GM18499 (cell line): ENCODE measurements around the gene TIAM1.

Experiments used
- ATAC-seq: cut with Tn5 transposase; IDR thresholded peaks from one replicate; pipeline ENCODE4 v1.9.1; 2021; ENCODE audit warnings: moderate number of reproducible peaks; ENCODE audit not compliant: insufficient read depth, unreplicated experiment

TIAM1 gene

GRCh38 chr21:31107176-31107785, 236.8 kb downstream of the TIAM1 start:
- ATAC-seq, result no peak

DNA sequence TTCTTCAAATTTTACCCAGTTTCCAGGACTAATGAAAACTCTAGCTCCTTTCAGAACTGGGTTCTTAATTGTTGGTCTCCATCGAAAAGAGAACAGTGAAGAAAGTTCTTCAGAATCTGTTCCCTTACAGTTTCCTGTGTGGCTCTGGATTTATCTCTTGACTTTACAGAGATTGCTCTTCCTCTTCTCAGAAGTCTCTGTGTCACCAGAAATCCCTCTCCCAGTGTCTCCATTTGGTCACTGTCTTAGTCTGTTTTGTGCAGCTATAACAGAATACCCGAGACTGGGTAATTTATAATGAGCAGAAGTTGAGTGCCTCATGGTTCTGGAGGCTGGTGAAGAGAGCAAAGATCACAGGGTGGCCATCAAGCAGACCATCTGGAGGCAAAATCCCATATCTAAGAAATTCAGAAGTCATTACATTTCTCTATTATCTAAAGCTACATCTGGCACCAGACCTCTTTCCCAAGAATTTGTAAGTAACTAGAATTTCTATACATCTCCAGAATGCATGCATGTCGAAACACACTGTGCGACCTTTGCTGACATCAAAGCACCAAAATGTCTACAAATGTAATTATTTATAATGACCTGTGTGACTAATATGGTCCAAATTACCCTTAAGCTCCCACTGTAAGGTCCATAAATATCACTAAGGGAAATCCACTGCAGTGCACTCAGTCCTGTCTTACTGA, 240.3 kb downstream of the TIAM1 start:
- no peak for ATAC-seq

DNA sequence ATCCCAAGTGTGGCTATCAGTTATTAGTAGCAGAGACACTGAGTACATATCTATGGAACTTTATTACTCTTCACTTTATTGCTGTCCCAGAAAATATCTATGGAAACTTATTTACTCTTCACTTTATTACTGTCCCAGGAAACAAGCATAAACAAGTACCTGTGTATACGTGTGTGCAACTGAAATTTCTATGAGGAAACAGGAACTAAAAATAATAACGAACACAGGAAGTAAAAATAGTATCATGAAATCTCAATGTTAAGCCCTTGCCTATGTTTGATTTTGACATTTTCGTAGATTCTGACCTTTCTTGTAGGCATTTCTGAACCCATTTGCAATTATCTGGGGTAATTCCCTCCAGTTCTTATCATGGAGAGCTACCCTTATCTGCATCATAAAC, 240.9 kb downstream of the TIAM1 start:
- ATAC-seq, result no peak

DNA sequence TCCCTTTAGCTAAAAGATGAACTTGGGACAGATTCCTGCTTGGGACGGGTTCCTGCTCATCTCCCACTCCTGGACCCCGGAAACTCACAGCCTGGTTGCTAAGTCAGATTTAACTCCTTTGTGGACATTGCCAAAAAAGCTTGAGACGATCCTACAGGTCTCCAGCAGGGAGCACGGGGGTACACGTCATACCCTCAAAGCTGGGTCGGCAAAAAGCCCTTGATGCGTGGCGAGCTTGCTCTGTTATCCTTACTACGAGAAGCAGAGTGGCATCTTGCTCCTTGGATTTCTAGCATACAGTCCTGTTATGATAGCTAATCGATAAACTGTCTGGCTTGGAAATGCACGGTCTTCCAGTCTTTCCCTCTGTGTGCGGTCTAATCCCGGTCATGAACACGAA, 244.9 kb downstream of the TIAM1 start:
- ATAC-seq, result no peak

DNA sequence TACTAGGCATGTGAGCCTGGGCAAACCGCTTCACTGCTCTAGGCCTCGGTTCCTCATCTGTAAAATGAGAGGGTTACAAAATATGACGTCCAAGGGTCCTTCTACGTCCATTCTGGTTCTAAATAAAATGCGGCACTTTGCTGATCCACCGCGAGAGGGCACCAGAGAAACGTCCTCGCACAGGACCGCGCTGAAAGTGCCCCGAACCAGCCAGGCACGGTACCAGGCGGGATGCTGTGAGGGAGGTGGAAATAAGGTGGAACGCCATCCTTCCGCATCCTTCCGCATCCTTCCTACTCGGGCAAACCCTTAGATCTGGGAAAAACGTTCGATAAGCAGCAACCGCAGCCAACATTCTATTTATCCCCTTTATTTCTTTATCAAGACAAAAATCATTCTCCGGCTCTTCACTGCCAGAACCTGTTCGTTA, 245.5 kb downstream of the TIAM1 start:
- ATAC-seq, result no peak

- no peak for ATAC-seq
Observed at GRCh38 chr21:31092832-31093625, 251.0 kb downstream of the TIAM1 start.

- no peak for ATAC-seq
Observed at GRCh38 chr21:31090376-31090775, 253.7 kb downstream of the TIAM1 start.

DNA sequence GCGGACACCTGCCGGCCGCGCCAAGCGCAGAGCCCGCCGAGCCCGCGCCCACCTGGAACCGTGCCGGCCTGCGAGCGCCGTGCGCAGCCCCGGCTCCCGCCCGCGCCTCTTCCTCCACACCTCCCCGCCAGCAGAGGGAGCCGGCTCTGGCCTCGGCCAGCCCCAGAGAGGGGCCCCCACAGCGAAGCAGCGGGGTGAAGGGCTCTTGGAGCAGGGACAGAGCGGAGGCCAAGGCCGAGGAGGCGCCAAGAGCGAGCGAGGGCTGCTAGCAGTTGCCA, 255.6 kb downstream of the TIAM1 start:
- ATAC-seq, result no peak

DNA sequence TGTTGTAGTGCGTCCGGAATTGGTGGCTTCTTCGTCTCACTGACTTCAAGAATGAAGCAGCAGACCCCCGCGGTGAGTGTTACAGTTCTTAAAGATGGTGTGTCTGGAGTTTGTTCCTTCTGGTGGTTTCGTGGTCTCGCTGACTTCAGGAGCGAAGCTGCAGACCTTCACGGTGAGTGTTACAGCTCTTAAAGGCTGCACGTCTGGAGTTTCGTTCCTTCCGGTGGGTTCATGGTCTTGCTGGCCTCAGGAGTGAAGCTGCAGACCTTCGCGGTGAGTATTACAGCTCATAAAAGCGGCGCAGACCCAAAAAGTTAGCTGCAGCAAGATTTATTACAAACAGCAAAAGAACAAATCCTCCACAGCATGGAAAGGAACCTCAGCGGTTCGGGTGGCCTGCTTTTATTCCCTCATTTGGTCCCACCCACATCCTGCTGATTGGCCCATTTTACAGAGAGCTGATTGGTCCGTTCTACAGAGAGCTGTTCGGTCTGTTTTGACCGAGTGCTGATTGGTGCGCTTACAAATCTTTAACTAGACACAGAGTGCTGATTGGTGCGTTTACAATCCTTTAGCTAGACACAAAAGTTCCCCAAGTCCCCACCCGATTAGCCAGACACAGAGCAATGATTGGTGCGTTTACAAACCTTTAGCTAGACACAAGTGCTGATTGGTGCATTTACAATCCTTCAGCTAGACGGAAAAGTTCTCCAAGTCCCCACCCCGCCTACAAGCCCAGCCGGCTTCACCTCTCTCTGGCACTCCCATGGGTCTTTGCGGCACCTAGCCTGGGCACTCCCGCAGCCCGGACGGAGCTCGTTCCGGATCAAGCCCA, 256.2 kb downstream of the TIAM1 start:
- ATAC-seq, result no peak

GRCh38 chr21:31084689-31085088, 259.4 kb downstream of the TIAM1 start:
- no peak for ATAC-seq

DNA sequence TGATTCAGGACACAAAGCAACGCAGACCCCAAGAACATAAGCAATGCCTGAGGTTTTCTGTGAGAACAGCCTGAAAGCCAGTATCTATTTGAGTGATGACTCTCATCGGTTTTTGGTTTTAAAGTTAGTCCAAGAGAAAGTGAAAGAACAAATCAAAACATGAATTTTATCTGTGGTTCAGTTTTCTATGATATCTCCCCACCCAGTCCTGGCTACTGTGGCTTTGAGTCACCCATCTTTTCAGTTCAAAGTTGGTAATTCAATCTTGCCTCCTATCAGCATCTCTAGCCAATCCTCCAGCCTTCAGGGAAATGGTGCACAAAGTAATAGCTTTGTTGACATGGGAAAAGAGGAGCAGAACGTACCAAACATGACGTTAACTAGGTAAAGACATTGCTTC, 265.3 kb downstream of the TIAM1 start:
- ATAC-seq, result no peak

GRCh38 chr21:31078216-31078615, 265.8 kb downstream of the TIAM1 start:
- ATAC-seq, result no peak

GRCh38 chr21:31075848-31076247, 268.2 kb downstream of the TIAM1 start:
- no peak for ATAC-seq

DNA sequence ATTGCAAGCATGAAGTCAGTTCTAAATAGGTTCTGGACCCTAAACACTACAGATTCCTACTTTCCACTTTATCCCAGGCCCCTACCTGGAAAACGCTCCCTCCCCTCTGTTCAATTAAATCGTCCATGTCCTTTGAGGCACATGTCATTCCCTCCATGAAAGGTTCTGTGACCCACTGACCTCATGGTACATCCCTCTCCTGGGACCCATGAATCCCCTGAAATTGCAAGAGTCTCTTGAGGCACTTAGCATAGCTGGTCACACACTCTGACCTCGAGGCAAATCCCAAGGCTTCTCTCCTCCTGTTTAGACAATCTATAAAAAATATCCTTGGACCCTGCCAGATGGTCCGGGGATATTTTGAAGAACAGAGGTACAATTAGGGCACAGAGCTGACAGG, 271.5 kb downstream of the TIAM1 start:
- no peak for ATAC-seq
